Hippocampal formation (tissue), 2 donors: ENCODE data around the gene ANKS3.
"Not testable (repeated sequence)": the region's sequence is repeated elsewhere in the genome, so short reads cannot be mapped to it uniquely, and the experiment has no call there.

Experiments used
- DNase-seq, 2 donors: peaks; one replicate each; lab custom pipeline; 2025; lab: John Stamatoyannopoulos, UW

ANKS3 gene

DNA sequence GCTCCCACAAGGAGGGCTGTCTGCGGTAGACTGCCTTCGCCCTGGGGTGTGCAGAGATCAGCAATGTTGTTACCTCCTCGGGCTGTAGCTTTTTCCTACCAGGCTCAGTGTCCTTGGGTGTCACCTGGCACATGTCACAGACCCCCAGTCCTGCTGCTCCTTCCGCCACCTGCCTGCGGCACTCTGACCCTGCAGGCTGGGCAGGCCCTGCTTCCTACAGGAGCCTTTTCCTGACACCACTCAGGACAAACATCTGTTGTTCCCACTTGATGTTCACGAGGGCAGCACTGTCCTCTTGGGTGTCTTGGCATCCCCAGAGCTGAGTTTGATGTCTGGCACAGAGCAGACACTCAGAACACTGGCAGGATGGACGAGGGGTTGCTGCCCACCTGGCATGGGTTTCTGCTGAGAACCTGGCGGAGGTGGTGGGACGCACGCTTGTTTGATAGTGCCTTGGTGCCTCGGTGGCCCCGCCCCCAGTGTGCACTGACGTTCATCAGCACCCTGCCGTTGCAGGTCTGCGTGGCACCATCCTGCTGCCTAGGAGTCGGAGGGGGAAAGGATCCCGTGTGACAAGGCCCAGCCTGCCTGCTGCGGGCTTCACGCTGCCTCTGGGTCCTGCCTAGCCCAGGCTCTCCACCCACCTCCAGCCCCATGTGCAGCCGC lies 67.4 kb downstream of the ANKS3 start:
- no peak for DNase-seq

DNA sequence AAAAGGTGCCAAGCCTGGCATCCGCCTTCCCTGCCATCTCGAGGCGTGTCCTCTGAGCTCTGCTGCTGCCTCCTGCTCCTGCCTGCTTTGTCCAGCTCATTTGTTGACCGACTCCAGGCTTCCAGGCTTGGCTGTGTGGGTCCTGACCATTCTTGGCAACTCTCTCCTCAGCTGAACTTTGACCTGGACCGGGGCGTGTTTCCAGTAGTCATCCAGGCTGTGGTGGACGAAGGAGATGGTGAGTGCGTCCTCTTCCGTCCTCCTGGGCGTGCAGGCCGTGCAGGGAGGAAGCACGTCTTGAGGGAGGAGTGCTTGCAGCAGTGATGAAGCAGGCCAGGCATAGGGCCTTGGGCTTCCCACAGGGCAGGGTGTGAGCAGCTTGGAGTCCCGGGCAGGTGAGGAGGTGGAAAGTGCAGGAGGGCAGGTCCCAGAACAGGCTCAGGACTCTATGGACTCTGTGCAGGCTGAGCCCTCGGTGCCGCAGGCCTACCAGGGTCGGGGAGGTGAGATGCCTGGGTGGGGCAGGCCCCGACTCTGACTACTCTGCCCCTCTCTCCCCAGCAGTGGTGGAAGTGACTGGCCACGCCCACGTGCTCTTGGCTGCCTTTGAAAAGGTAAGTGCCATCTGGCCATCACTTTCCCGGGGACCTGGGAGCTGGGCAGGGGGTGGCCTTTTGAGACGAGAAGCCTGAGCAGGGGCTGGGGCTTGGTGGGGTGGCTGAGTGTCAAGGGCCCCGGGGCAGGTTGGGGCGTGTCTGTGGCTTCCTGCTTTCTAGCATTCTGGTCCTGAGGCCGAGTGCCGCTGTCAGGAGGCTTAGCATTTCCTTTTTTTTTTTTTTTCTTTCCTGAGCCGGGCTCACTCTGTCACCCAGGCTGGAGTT lies 69.3 kb downstream of the ANKS3 start:
- DNase-seq: no peak

DNA sequence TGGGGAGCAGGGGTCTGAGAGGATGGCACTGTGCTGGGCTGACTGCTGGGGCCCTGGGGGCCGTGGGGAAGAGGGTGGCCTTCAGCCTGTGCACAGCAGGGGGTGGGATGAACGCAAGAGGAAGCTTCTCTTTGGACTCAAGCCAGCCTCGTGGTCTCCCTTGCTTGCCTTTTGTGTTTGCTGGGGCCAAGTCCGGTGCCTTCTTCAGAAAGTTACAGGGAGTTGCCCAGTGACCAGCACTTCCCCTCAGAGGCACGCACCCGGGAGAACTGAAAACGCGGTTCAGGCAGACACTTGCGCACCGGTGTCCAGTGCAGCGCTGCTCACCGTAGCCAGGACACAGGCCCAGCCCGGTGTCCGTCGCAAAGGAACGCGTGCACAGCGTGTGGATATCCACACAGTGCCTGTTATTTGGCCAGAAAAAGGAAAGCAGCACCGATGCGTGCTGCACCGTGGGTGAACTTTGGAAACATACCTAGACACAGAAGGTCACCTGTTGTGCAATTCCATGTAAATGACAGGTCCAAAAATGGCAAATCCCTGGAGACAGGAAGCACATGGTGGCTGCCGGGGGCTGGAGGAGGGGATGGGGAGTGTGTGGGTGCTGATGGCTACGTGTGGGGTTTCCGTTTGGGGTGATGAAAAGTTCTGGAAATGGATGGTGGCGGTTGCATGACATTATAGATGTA lies 70.2 kb downstream of the ANKS3 start:
- peak in 1 of 2 donors; percentile 48 for DNase-seq

DNA sequence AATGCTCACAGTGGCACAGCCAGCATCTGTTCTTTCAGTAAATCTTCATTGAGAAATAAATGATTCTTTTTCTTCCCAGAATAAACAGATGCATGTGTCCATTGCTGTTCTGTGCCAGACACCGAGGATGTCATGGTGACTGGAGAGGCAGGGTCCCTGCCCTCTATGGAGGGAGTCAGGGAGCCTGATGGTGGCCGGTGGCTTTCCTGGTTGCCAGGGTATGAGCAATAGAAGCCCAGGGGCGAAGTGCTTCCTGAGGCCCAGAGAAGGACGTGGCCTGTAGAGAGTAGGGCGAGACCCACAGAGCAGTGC lies 70.7 kb downstream of the ANKS3 start:
- DNase-seq: no peak

DNA sequence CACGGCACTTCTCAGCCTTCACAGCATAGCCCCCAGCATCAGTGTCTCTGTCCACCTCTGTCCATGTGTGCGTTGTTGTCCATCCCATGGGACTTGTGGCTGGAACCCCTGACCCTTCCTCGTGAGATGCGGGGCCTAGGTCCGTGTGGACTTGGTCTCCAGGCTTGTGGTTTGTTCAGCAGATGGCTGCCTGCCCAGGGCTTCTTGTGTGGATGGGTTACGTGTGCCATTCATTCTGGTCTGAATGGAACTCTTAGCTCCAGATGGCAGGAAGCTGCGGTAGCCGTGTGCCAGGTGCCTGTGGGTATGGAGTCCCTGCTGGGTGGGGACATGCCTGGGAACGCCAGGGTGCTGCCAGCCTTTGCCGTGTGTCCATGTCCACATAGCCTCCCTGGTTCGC lies 72.4 kb downstream of the ANKS3 start:
- DNase-seq: peak in 1 of 2 donors; percentile 27

DNA sequence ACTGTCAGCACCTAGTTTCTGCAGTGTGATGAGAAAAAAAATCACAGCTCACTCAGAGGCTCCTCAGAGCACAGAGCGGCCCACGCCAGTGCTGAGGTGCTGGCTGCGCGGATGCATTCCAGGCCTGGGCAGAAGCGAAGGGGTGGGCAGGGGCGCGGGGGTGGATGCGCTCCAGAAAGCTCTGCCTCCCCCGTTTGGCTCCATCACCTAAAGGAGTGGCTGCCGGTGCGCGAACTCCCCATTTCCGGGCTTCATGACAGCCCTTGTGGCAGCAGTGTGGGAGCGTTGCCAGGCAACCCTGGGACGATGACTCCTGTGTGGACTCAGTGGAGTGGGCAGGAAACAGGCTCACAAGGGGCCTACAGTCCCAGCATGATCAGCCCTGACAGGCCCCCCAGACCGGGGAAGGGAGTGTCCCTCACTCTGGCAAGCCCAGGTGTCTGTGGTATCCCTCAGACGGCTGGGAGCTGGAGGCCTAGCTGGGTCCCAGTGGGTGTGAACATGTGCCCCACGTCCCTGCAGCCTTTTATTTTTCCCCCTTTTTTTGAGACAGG lies 73.5 kb downstream of the ANKS3 start:
- peak in 1 of 2 donors; percentile 22 for DNase-seq

DNA sequence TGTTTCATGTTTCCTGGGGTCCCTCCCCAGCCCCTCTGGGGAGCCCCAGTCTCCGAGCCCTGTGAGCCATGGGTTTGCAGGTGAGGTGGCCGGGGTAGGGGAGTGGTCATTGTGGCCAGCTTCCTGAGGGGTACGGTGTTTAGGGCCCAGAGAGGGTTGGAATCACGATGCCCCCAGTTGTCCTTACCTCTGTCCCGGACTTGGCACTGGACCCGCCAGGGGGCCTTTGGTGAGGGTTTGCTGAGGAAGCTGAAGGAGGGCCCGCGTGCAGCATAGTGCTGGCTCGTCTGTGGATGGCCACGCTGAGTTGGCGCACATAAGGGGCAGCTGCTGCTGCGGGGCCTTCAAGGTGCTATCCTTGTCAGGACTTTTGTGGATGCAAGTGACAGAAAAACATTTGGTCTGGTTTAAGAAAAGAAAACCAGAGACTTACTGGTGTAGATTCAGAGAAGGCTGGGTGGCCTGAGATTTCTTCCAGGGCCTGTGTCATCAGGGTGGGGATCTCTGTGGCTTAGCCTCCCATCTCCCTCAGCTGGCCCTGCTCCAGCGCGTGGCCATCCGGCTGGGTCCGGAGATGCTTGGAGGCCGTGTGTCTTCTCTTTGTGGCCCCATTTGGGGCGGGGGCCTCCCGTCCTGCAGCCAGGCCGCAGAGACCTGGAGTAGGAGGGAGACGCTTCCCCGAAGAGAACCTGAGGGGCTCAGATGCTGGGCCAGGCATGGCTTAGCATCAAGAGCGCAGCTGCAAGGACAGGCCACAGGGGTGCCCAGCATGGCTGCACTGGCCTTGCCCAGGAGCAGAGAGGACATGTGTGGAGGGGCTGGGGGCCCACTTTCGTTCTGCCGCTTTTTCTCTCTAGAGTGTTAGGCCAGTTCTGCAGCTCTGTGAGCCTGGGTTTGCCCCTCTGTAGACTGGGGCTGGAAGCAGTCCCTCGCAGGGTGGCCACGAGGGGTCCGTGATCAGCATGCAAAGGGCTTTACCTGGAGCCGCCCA lies 74.4 kb downstream of the ANKS3 start:
- no peak for DNase-seq

DNA sequence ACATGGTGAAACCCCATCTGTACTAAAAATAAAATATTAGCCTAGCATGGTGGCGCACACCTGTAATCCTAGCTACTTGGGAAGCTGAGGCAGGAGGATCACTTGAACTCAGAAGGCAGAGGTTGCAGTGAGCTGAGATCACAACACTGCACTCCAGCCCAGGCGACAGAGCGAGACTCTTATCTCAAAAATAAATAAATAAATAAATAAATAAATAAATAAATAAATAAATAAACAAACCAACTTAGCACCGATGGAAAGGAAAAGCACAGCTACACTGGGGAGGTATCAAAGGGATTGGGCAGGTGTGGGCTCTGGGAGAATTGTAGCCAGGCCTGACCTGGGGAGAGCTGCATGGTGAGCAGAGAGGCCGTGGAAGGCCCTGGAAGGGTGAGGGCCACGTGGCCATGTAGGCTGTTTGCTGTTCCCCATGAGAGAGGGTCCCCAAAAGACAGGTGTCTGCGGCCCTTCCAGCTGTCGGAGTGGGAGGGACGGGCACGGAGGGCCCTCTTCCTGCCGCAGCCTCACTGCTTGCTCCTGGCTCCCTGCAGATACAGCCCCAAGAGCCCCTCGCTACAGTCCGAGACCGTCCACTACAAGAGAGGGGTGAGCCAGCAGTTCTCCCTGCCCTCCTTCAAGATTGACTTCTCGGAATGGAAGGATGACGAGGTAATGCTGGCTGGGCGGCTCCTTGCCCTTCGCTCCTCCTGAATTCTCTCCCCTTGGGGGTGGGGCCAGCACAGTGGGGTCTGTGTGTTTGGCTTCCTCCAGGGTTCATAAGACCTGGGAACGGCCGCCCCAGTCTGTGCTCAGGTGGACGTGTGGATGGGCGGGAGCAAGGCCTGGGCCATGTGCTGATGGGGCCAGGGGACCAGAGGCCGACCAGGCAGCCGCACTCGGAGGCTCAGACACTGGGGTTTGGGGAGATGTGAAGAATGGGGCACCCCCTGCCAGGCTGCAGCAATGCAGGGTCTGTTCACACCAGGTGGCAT lies 77.1 kb downstream of the ANKS3 start:
- no peak for DNase-seq

DNA sequence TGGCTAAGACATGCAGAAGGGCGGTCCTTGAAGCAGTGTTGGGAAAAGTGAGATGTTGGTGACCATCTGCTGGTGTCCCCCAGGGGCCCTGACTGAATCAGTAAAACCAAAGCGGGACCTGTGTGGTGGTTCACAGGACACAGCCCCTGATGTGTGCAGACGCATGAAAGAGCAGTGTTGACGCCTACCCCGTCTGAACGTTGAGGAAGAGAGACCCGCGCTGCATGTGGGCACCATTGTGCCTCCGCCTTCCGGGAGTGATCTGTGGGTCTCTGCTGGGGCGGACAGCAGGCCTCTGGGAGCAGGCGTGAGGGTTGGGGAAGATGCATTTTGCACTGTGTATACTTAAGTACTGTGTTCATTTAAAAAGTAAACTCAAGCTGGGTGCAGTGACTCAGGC lies 77.8 kb downstream of the ANKS3 start:
- no peak for DNase-seq

DNA sequence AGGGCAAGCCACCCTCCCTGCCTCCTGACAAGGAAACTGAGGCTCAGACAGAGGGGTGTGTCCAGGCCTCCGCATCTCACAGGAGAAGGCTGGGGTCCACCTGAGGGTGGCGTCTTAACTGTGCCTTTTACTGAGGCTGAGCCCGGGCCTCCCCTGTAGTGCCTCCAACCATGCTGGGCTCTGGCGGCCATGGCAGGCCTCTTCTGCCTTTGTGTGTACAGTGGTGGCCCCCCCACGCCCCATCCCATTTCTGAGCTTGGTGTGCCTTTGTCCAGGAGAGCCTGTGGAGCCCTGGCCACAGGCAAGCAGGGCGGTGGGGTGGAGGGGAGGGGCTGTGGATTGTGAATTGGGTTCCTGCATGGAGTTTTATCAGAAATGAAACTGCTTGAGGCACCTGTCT lies 78.3 kb downstream of the ANKS3 start:
- no peak for DNase-seq

DNA sequence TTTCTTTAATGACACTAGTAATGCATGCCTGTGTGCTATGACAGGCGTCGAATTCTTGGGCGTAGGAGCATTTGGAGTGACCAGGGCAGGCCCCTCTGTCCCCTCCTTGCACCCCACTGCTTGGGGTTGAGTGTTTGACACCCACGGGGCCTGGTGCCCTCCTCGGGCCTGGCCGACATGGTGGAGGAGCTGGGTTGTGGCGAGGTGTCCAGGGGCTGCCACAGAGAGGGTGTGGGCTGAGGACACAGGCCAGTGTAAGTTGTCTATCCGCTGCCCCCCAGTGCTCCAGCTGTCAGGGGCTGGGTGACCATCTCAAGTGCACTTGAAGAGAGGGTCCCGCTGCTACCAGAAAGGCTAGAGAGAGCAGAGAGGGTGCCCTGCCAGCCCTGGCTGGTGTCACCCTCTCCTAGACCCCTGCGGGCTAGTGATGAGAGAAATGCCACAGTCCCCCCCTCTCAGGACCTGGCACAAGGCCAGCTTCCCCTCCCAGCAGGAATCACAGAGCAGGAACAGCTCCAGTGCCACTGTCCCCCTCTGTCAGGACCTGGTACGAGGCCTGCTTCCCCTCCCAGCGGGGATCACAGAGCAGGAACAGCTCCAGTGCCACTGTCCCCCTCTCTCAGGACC lies 79.0 kb downstream of the ANKS3 start:
- DNase-seq: no peak

DNA sequence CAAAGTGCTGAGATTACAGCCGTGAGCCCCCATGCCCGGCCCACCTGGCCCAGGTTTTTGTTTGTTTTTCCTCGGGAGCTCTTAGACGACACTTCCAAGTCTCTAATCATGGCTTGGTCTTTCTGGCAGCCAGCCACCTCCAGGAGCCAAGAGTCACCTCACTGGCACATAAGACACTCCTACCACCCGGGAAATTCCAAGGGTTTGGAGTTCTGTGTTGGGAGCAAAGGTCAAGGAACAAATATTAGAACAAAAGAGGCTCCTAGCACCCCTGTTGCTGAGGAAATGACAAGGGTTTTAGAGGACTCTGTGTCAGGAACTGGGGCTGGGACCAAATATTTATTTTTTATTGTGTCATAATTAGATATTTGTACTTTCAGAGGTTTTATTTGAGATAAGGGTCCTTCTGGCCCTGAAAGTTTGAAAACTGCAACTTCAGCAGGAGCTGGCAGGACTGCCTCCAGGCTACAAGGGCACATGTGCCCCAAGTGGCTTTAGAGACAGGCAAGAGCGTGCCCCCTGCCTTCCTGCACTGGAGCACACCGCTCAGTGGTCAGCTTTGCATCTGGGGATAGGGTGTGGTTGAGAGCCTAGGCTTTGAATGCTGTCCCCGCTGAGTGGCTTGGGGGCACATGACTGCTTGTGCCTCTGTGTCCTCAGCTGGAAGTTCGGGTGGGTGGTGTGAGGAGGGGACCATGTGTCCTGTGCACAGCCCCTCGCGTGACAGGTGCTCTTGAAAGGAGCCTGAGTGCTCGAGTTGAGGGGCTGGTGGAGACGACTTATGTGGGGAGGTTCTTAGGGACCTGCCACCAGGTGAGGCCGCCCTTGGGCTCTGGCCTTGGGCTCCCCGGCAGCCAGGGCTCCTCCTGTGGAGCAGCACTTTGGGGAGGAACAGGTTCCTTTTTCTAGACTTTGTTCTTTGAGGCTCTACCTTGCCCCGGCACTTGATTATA lies 79.8 kb downstream of the ANKS3 start:
- no peak for DNase-seq

DNA sequence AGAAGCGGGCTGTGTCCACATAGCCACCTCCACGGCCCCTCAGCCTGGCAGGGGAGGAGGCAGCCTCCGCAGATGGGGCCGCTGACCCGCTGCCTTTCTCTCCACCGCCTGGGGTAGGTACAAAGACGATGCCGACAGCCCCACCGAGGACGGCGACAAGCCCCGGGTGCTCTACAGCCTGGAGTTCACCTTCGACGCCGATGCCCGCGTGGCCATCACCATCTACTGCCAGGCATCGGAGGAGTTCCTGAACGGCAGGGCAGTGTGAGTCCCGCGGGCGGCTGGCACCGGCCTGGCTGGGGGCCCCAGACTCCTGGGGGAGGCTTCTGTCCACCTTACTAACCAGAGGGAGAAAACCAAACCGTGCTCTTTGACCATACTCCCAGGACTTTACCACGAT lies 81.5 kb downstream of the ANKS3 start:
- DNase-seq: no peak

DNA sequence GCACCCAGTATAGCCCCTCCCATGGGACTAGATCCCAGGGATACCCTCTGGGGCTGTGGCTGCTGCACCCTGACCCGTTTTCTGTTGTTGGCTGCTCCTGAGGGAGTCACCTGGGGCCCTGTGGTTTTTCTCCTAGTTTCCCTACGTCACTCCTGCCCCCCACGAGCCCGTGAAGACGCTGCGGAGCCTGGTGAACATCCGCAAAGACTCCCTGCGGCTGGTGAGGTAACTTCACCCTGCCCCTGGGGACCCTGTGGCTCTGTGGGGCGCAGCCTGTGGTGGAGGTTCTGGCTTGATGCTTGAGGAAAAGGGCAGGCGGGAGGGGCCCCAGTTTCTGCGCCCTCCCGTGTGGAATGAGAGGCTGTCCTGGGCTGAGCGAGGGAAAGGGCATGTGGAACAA lies 82.2 kb downstream of the ANKS3 start:
- DNase-seq: no peak

DNA sequence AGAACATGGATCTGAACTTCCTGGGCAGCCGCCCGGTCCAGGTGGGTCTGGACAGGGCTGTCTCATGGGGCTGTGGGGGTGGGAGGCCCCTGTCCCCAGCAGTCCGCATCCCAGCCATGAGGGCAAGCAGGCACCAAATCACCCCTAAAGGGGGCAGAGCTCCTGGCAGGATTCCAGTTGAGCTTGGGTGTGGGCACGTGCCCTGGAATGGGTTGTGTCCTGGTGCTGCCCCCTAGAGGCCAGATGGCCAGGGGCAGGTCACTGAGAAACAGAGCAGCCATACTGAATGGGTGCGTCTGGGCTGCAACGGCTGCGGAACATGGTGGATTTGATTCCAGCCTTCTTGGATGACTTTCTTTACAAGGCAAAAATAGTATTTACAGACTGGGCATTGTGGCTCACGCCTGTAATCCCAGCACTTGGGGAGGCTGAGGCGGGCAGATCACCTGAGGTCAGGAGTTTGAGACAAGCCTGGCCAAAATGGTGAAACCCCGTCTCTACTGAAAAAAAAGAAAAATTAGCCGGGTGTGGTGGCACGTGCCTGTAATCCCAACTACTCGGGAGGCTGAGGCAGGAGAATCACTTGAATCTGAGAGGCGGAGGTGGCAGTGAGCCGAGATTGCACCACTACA lies 83.5 kb downstream of the ANKS3 start:
- not testable (repeated sequence) for DNase-seq

DNA sequence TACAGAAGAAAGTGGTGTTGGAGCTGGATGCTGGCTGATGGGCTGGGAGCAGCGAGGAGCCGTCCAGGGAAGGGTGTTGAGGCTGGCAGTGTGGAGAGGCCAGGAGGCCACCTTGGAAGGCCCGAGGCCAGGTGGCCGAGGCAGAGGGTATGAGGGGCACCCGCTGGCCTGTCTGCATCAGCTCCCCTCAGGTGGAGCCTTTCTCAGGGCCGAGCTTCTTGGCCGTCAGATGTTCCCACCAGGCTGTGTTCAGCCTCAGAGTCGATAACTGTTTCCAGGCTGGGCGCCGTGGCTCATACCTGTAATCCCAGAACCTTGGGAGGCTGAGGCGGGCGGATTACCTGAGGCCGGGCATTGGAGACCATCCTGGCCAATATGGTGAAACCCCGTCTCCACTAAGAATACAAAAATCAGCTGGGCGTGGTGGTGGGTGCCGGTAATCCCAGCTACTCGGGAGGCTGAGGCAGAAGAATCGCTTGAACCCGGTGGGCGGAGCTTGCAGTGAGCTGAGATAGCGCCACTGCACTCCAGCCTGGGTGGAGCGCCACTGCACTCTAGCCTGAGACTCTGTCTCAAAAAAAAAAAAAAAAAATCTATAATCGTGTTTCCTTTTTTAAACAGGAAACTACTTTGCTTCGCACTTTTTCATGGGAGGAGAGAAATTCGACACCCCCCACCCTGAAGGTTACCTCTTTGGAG lies 84.2 kb downstream of the ANKS3 start:
- DNase-seq: no peak

DNA sequence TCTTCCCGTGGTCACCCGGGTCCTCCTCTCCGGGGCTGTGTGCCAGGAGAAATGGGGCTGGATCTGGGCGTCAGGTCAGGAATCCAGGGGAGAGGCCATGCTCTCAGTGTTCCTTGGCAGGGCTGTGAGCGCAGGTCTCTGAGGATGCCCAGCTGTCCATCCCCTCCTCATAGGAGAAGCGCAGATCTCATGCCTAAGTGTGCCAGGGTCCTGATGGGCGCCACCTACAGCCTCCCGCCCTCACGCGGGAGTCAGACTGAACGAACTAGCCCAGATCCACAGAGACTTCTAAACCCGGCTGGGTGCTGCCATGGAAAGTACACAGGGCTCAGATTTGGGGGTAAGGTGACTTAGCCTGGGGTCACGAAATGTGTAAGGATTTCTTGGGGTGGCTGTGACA lies 85.2 kb downstream of the ANKS3 start:
- DNase-seq: no peak

DNA sequence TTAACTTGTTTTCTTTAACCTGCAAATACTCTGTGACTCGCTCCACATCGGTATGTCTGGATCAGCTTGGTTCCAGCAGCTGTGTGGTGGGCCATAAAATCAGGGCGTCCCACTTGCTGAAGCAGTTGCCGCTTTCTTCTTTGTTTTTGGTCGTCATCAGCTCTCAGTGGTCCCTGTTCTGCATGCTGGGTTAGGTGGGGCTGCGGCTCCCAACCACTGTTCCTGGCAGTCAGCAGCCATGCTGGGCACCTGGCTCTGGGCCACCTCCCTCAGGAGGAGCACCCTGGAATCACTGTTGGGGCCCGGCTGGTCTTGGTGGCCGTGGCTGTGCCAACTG lies 86.5 kb downstream of the ANKS3 start:
- no peak for DNase-seq
